ENCODE data around the gene PAX8.

GRCh38 chr2:113178069-113178746 is 100.5 kb downstream of the PAX8 start:
- TF ChIP-seq CTCF (conservative IDR thresholded peaks at IDR 0.05; ENCODE audit: low read depth in 2 of 2) (no peak), ETS1 (IDR thresholded peaks at IDR 0.05) (no peak), REST (IDR thresholded peaks at IDR 0.05; ENCODE audit: unreplicated experiment) (no peak)

Data from GM23338 (cell line).